ENCODE results near the gene ACAA1. TPM values are rescaled to one million over a fixed set of nuclear protein-coding genes. Genes with fewer than 3 reads are reported as not detected.

Gene ACAA1
- total RNA-seq, 1 experiment from 2014 or later = 49.0 TPM

DNA sequence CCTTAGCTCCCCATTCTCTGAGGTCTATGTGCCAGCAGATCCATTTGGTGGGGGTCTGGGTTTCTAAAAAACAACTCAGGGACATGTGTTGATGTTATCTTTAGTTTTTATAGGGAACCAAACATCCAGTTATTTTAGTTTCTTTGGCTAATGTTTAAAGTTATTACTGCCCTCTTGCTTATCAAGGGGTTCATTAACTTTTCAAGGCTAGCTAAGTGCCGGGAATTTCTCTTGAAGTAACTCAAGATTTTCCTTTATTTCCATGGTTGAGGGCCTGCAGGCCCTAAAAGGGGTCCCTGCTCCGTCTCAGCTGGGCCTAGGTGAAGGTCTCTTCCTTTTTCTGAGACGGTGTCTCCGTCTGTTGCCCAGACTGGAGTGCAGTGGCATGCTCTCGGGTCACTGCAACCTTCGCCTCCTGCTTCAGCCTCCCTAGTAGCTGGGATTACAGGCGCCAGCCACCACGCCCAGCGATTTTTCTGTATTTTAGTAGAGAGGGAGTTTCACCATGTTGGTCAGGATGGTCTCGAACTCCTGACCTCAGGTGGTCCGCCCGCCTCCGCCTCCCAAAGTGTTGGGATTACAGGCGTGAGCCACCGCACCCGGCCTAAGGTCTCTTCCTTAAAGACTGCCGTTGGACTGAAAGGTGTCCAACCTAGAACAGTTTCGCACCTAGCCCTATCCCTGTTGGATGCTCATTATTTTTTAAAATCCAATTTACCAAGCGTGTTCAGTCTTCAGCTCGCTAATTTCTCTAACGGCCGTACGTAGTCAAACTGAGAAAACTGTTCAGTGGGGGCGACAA is 27.1 kb upstream of the ACAA1 start (continued):
- TF ChIP-seq, protein P1, sequence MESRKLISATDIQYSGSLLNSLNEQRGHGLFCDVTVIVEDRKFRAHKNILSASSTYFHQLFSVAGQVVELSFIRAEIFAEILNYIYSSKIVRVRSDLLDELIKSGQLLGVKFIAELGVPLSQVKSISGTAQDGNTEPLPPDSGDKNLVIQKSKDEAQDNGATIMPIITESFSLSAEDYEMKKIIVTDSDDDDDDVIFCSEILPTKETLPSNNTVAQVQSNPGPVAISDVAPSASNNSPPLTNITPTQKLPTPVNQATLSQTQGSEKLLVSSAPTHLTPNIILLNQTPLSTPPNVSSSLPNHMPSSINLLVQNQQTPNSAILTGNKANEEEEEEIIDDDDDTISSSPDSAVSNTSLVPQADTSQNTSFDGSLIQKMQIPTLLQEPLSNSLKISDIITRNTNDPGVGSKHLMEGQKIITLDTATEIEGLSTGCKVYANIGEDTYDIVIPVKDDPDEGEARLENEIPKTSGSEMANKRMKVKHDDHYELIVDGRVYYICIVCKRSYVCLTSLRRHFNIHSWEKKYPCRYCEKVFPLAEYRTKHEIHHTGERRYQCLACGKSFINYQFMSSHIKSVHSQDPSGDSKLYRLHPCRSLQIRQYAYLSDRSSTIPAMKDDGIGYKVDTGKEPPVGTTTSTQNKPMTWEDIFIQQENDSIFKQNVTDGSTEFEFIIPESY (IDR thresholded peaks at IDR 0.05; ENCODE audit: extremely low read depth, insufficient replicate concordance, low read length) = no peak
- TF ChIP-seq RAD21 (IDR thresholded peaks at IDR 0.05; ENCODE audit: low read depth) (no peak), CEBPB (IDR thresholded peaks at IDR 0.05; ENCODE audit: low read depth) (no peak), FOSL1 (IDR thresholded peaks at IDR 0.05; ENCODE audit: low read depth) (no peak), EZH2 (IDR thresholded peaks at IDR 0.05) (no peak), ZNF274 (IDR thresholded peaks at IDR 0.05; ENCODE audit: low read depth, low read length) (no peak), SRF (IDR thresholded peaks at IDR 0.05; ENCODE audit: low read depth) (no peak), POLR2A (IDR thresholded peaks at IDR 0.05; ENCODE audit: borderline replicate concordance, extremely low read depth, insufficient read depth, insufficient read length) (no peak), CBX3 (IDR thresholded peaks at IDR 0.05; ENCODE audit: low read depth) (no peak), TCF7L2 (IDR thresholded peaks at IDR 0.05; ENCODE audit: borderline replicate concordance, extremely low read depth, insufficient read depth, insufficient read length) (no peak), SIN3A (IDR thresholded peaks at IDR 0.05; ENCODE audit: low read depth) (no peak), EZH2phosphoT487 (IDR thresholded peaks at IDR 0.05; ENCODE audit: borderline replicate concordance) (no peak), ELF1 (IDR thresholded peaks at IDR 0.05; ENCODE audit: borderline replicate concordance, low read depth) (no peak), EGR1 (IDR thresholded peaks at IDR 0.05; ENCODE audit: low read depth) (no peak)
- TF ChIP-seq, protein P2, sequence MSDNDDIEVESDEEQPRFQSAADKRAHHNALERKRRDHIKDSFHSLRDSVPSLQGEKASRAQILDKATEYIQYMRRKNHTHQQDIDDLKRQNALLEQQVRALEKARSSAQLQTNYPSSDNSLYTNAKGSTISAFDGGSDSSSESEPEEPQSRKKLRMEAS (IDR thresholded peaks at IDR 0.05) = no peak
